Measurements from ENCODE around the gene ZFP36L2. TPM values are rescaled to one million over a fixed set of nuclear protein-coding genes. Genes with fewer than 3 reads are reported as not detected.

Gene ZFP36L2
- total RNA-seq, 1 experiment from 2014 or later = 105 TPM

DNA sequence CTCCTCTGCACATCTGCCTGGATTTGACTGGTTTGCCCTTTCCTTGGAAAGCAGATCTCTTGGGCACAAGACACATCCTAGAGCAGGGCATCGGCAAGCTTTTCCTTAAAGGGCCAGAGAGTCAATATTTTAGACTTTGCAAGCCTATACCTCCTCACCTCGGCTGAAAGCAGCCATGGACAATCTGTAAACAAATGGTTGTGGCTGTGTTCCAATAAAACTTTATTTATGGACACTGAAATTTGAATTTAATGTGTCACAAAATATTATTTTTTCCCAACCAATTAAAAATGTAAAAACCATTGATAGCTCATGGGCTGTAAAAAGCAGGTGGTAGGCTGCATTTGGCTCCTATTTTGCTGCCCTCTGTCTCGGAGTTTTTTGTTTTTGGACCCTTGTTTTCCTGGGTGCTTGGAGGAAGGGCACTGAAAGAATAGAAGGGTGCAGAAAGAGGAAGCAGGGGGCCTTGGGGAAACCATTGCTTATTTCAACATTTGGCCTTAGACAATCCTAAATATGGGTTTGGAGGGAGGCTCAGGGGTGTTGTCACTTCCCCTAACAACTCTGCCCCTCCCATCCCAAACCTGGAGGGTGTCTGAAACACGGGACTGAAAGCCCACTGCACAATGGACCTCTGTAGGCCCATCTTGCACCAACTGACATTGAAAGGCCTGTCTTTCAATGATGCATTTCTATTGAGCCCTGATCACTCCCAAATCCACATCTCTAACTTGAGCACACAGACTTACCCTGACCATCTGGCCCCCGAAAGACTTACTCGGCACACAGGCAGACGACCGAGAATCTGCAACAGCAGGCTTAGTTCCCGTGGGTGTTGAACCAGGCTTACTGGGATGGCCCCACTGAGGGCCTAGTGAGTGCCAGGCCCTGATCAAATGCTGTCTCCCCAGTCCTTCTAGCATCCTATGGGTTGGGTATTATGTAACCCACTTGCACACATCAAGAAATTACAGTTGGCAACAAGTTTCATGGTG, 7.1 kb upstream of the ZFP36L2 start:
- Histone ChIP-seq H4K20me1 (ENCODE audit: control insufficient read depth, insufficient read depth, insufficient read length) (no peaks in the 10 kb centered on the region), H3K23ac (ENCODE audit: insufficient read length, low read depth, low read length) (no peak overlapping the region), H3K27me3 (ENCODE audit: insufficient read depth, low read length) (no peaks in the 10 kb centered on the region), H3K9ac (ENCODE audit: extremely low read depth, insufficient read length, low read length) (no peak overlapping the region), H3K4me1 (ENCODE audit: insufficient read depth, low read length) (peaks cover 2% of the 10 kb centered on the region; the same call in 1 of the 2 replicates), H2BK12ac (ENCODE audit: insufficient read length, low read depth, low read length) (no peak overlapping the region), H3K18ac (ENCODE audit: insufficient read length, low read depth, low read length) (no peak overlapping the region), H3K23me2 (ENCODE audit: insufficient read length, low read depth, low read length, poor library complexity, severe bottlenecking) (no peaks in the 10 kb centered on the region), H3K14ac (ENCODE audit: insufficient read depth, low read length) (no peak overlapping the region), H2BK15ac (ENCODE audit: low read depth, low read length) (no peak overlapping the region), H4K91ac (ENCODE audit: insufficient read length, low read depth, low read length) (no peak overlapping the region), H2BK120ac (ENCODE audit: low read depth, low read length, poor library complexity, severe bottlenecking) (no peak overlapping the region), H4K8ac (replicated peaks; ENCODE audit: insufficient read length, low read depth, low read length) (no peak overlapping the region), H3K79me2 (ENCODE audit: insufficient read depth, low read length) (no peaks in the 10 kb centered on the region), H3K4me2 (ENCODE audit: insufficient read depth, insufficient read length, low read length) (no peak overlapping the region), H3K9me3 (ENCODE audit: control insufficient read depth, low read depth, low read length) (no peaks in the 10 kb centered on the region), H3K56ac (ENCODE audit: insufficient read length, low read depth, low read length) (no peak overlapping the region), H2AFZ (ENCODE audit: low read length) (no peak overlapping the region), H3T11ph (ENCODE audit: low read length) (no peak overlapping the region), H2BK5ac (ENCODE audit: insufficient read length, low read length) (no peak overlapping the region), H2BK20ac (ENCODE audit: low read depth, low read length, poor library complexity, severe bottlenecking) (no peak overlapping the region), H2AK5ac (ENCODE audit: insufficient read length, low read length) (no peak overlapping the region), H3K27ac (ENCODE audit: insufficient read length, low read depth, low read length) (no peak overlapping the region), H4K5ac (ENCODE audit: insufficient read length, low read depth, low read length) (no peak overlapping the region), H3K79me1 (ENCODE audit: insufficient read depth, low read depth, low read length, poor library complexity, severe bottlenecking) (no peaks in the 10 kb centered on the region), H3K4ac (ENCODE audit: low read depth, low read length) (no peak overlapping the region)
- Mint-ChIP-seq H3K4me3 (no peak overlapping the region), H3K4me1 (peaks cover 28 to 33% of the 10 kb centered on the region in 2 experiments), H3K9me3 (peaks cover 0 to 3% of the 10 kb centered on the region in 2 experiments; a peak in 2 of 5 replicates), H3K36me3 (ENCODE audit: insufficient read depth in 1 of 3, low read depth in 3 of 3) (peaks cover 0 to 5% (median 5%) of the 10 kb centered on the region in 3 experiments; a peak in 2 of 7 replicates), H3K27ac (peak overlapping the region; percentile 37 to 85 (median 57); a peak in 4 of 7 replicates), H3K27me3 (ENCODE audit: low read depth) (no peaks in the 10 kb centered on the region)
- no CpG with 5 or more reads among the region's 9 CpGs for WGBS (ENCODE audit: extremely low coverage, insufficient read length, low lambda C conversion rate)
- no peak for DNase-seq
- TF ChIP-seq CTCF (conservative IDR thresholded peaks at IDR 0.05) = no peak
